IPS-20b (cell line): ENCODE results near the gene SRPK2.
"Not testable (repeated sequence)": the region's sequence is repeated elsewhere in the genome, so short reads cannot be mapped to it uniquely, and the experiment has no call there.

Source experiments
- H3K27ac ChIP-seq: one replicate; pipeline ENCODE4 v1.5.1; 2013; ENCODE audit warnings: low read length
- H3K27me3 ChIP-seq: 2 replicates; pipeline ENCODE4 v1.6.1; 2013; ENCODE audit warnings: mild to moderate bottlenecking, low read length, inconsistent platforms; ENCODE audit not compliant: insufficient read depth
- H3K36me3 ChIP-seq: 2 replicates; pipeline ENCODE4 v1.6.1; 2013; ENCODE audit warnings: low read depth, mild to moderate bottlenecking, inconsistent platforms, low read length, moderate library complexity; ENCODE audit not compliant: insufficient read depth
- H3K4me1 ChIP-seq: 2 replicates; pipeline ENCODE4 v1.6.1; 2013; ENCODE audit warnings: mild to moderate bottlenecking, control low read depth, inconsistent platforms, low read length, moderate library complexity; ENCODE audit not compliant: insufficient read depth
- H3K4me3 ChIP-seq: 2 replicates; pipeline ENCODE4 v1.5.1; 2013; ENCODE audit warnings: mild to moderate bottlenecking, low read length, inconsistent platforms
- H3K9ac ChIP-seq: 2 replicates; pipeline ENCODE4 v1.6.1; 2013; ENCODE audit warnings: low read depth, mild to moderate bottlenecking, inconsistent platforms, low read length, moderate library complexity
- H3K9me3 ChIP-seq: 2 replicates; pipeline ENCODE4 v1.6.1; 2013; ENCODE audit warnings: mild to moderate bottlenecking, low read depth, low read length, inconsistent platforms; ENCODE audit not compliant: insufficient read depth

SRPK2 gene

GRCh38 chr7:105268511-105269392 lies 120.0 kb downstream of the SRPK2 start:
- H3K4me3 ChIP-seq, result no peak overlapping the region
- H3K36me3 ChIP-seq, result no peaks in the 10 kb centered on the region
- no peaks in the 10 kb centered on the region for H3K27me3 ChIP-seq
- H3K27ac ChIP-seq, result no peak overlapping the region
- no peaks in the 10 kb centered on the region for H3K9me3 ChIP-seq
- peak overlapping the region; percentile 54 for H3K9ac ChIP-seq
- peaks cover 15% of the 10 kb centered on the region; the same call in 1 of the 2 replicates for H3K4me1 ChIP-seq

DNA sequence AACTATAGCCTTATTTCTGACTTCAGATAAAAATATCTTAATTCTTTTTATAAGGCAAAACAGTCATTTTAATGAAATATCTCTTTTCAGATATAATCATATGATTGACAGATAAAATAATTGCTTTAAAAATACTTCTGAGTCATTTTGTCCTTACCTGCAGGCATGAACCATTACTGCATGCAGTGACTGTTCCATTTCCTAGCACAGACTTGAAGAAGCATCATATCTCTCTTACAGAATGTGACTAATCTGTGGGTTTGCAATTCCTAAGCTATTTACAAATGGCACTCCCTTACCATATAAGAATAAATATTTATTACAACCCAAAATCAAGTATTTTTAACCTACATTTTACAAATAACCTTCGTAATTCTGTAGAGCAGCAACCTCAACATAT lies 120.7 kb downstream of the SRPK2 start:
- Histone ChIP-seq H3K27ac (no peak overlapping the region), H3K4me1 (peaks cover 15% of the 10 kb centered on the region; the same call in 1 of the 2 replicates), H3K36me3 (no peaks in the 10 kb centered on the region), H3K9me3 (no peaks in the 10 kb centered on the region), H3K9ac (no peak overlapping the region), H3K4me3 (no peak overlapping the region), H3K27me3 (no peaks in the 10 kb centered on the region)

GRCh38 chr7:105267244-105267643 lies 121.5 kb downstream of the SRPK2 start:
- no peaks in the 10 kb centered on the region for H3K9me3 ChIP-seq
- H3K4me3 ChIP-seq, result no peak overlapping the region
- H3K4me1 ChIP-seq, result peaks cover 15% of the 10 kb centered on the region; the same call in 1 of the 2 replicates
- no peak overlapping the region for H3K27ac ChIP-seq
- H3K36me3 ChIP-seq, result no peaks in the 10 kb centered on the region
- no peaks in the 10 kb centered on the region for H3K27me3 ChIP-seq
- H3K9ac ChIP-seq, result no peak overlapping the region

DNA sequence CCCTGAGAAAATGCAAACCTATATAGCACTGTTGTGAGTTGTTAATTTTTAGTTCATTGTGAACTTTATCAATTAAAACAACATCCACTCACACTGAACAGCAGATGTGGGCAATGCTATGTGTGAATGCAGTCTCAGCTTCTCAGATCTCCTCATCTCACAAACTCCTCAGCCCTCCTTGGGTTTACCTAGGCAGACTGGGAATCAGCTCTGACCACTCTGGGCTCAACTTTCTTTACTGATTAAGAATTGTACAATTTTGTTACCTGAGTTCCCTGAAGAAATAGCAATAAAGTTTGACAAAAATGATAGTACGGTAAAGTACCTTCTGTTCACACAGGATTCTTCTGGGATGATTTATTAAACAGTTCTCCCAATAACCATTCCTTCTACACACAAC lies 124.0 kb downstream of the SRPK2 start:
- Histone ChIP-seq H3K36me3 (no peaks in the 10 kb centered on the region), H3K27me3 (no peaks in the 10 kb centered on the region), H3K4me3 (no peak overlapping the region), H3K4me1 (peaks cover 20% of the 10 kb centered on the region), H3K9ac (no peak overlapping the region), H3K27ac (no peak overlapping the region), H3K9me3 (no peaks in the 10 kb centered on the region)

DNA sequence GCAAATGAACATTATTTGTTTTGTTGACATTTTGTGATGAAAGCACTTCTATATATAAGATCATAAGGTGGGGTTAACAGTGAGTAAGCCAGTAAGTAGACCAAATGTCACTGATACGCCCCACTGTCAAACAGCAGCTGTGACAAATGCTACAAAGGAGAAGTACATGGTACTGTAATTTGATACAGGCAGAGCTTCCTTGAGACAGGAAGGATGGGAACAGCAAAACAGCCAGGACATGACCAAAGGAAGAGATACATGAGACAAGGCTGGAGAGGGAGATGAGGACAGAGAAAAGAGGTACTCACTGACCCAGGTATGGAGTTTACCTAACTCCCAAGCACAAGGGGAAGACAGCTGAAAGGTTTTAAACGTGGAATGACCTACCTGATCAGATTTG lies 127.0 kb downstream of the SRPK2 start:
- Histone ChIP-seq H3K9me3 (no peaks in the 10 kb centered on the region), H3K4me1 (peaks cover 15% of the 10 kb centered on the region), H3K27me3 (no peaks in the 10 kb centered on the region), H3K36me3 (no peaks in the 10 kb centered on the region), H3K9ac (no peak overlapping the region), H3K4me3 (no peak overlapping the region), H3K27ac (no peak overlapping the region)

GRCh38 chr7:105260201-105260871 lies 128.4 kb downstream of the SRPK2 start:
- not testable (repeated sequence) for H3K36me3 ChIP-seq, H3K27me3 ChIP-seq, H3K9ac ChIP-seq, H3K4me3 ChIP-seq, H3K9me3 ChIP-seq, H3K27ac ChIP-seq
- peaks cover 17% of the 10 kb centered on the region for H3K4me1 ChIP-seq

DNA sequence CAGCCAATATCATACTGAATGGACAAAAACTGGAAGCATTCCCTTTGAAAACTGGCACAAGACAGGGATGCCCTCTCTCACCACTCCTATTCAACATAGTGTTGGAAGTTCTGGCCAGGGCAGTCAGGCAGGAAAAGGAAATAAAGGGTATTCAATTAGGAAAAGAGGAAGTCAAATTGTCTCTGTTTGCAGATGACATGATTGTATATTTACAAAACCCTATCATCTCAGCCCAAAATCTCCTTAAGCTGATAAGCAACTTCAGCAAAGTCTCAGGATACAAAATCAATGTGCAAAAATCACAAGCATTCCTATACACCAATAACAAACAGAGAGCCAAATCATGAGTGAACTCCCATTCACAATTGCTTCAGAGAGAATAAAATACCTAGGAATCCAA lies 129.8 kb downstream of the SRPK2 start:
- not testable (repeated sequence) for H3K9ac ChIP-seq, H3K4me3 ChIP-seq, H3K27me3 ChIP-seq, H3K9me3 ChIP-seq, H3K27ac ChIP-seq, H3K36me3 ChIP-seq
- H3K4me1 ChIP-seq, result peaks cover 20% of the 10 kb centered on the region

- Histone ChIP-seq H3K27ac (no peak overlapping the region), H3K4me1 (peaks cover 30% of the 10 kb centered on the region)
These were observed 131.4 kb downstream of the SRPK2 start for GRCh38 chr7:105257338-105257737.

GRCh38 chr7:105256761-105257231 lies 131.9 kb downstream of the SRPK2 start:
- Histone ChIP-seq H3K9me3 (no peaks in the 10 kb centered on the region), H3K4me3 (peak overlapping the region; percentile 45; the same call in 1 of the 2 replicates), H3K4me1 (peaks cover 32% of the 10 kb centered on the region), H3K27me3 (no peaks in the 10 kb centered on the region), H3K9ac (no peak overlapping the region), H3K27ac (no peak overlapping the region), H3K36me3 (no peaks in the 10 kb centered on the region)

More at GRCh38 chr7:105257338-105257737, 131.4 kb downstream of the SRPK2 start:
- H3K4me3 ChIP-seq, result peak overlapping the region; percentile 45; the same call in 1 of the 2 replicates
- H3K9me3 ChIP-seq, result no peaks in the 10 kb centered on the region
- no peaks in the 10 kb centered on the region for H3K27me3 ChIP-seq
- H3K36me3 ChIP-seq, result no peaks in the 10 kb centered on the region
- H3K9ac ChIP-seq, result peak overlapping the region; percentile 18; the same call in 1 of the 2 replicates

DNA sequence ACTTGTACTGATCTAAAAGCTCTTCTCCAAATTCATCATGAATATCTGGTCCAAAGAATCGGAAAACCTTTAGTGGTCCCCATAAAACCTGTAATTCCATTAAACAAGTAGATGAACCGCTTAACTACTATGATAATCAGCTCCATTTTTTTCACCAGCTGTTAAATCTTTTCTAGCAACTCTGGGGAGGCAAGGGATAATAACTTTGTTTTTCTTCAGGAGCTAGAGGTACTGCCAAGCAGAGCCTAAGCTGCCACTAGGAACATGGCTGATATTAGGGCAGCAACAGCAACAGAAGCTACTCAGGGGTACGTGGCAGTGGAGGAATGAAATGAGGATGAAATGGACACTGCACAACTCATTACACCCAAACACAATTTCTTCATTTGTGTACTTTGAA lies 138.0 kb downstream of the SRPK2 start:
- Histone ChIP-seq H3K27ac (no peak overlapping the region), H3K9me3 (no peaks in the 10 kb centered on the region), H3K9ac (no peak overlapping the region), H3K27me3 (no peaks in the 10 kb centered on the region), H3K36me3 (no peaks in the 10 kb centered on the region), H3K4me1 (peaks cover 39% of the 10 kb centered on the region), H3K4me3 (no peak overlapping the region)

GRCh38 chr7:105250239-105250638 lies 138.5 kb downstream of the SRPK2 start:
- no peak overlapping the region for H3K27ac ChIP-seq

GRCh38 chr7:105249216-105249615 lies 139.5 kb downstream of the SRPK2 start:
- Histone ChIP-seq H3K9ac (no peak overlapping the region), H3K4me3 (no peak overlapping the region), H3K27me3 (no peaks in the 10 kb centered on the region), H3K36me3 (no peaks in the 10 kb centered on the region), H3K9me3 (no peaks in the 10 kb centered on the region), H3K27ac (no peak overlapping the region), H3K4me1 (peaks cover 40% of the 10 kb centered on the region)

More at GRCh38 chr7:105250239-105250638, 138.5 kb downstream of the SRPK2 start:
- H3K4me3 ChIP-seq, result no peak overlapping the region
- H3K4me1 ChIP-seq, result peaks cover 41% of the 10 kb centered on the region
- H3K36me3 ChIP-seq, result no peaks in the 10 kb centered on the region
- no peaks in the 10 kb centered on the region for H3K9me3 ChIP-seq
- no peak overlapping the region for H3K9ac ChIP-seq
- no peaks in the 10 kb centered on the region for H3K27me3 ChIP-seq
